IMR-90 (cell line): ENCODE data around the gene CXCL11. TPM values are rescaled to one million over a fixed set of nuclear protein-coding genes. Genes with fewer than 3 reads are reported as not detected.

Source experiments
- ATAC-seq: fragments of 200-7000 bp; cut with Tn5 transposase; 2 replicates; pipeline ENCODE4 v1.9.1; 2020; ENCODE audit warnings: low read depth, mild to moderate bottlenecking, moderate library complexity
- BruUV-seq: library from RNA; stranded (reverse); fragments of 400-500 nt; replicated peaks from 2 replicates; lab custom pipeline; 2021; lab: Mats Ljungman, UMichigan
- CTCF ChIA-PET: fragments of 300-600 bp; formaldehyde crosslinking; extraction: SDS; loops from one replicate; lab custom pipeline; 2021; ENCODE audit warnings: antibody characterized with exemption; lab: Yijun Ruan, JAX
- POLR2A ChIA-PET: fragments of 300-600 bp; sonication (Branson Sonifier 250); formaldehyde crosslinking; loops from one replicate; lab custom pipeline; 2022; ENCODE audit warnings: antibody characterized with exemption; ENCODE audit not compliant: unreplicated experiment; lab: Charles Lee
- DNase-seq: peaks from one replicate; pipeline ENCODE4 v3.0.0; 2013
- H2AFZ ChIP-seq: replicated peaks from 2 replicates; pipeline ENCODE3; 2013; ENCODE audit warnings: low read length, mild to moderate bottlenecking; ENCODE audit not compliant: poor library complexity
- H2AK5ac ChIP-seq: 2 replicates; pipeline ENCODE4 v1.6.1; 2013; ENCODE audit warnings: low read depth, low read length, inconsistent platforms
- H2AK9ac ChIP-seq: replicated peaks from 2 replicates; pipeline ENCODE3; 2013; ENCODE audit warnings: mild to moderate bottlenecking, low read depth, low read length, moderate library complexity; ENCODE audit not compliant: poor library complexity
- H2BK120ac ChIP-seq: 2 replicates; pipeline ENCODE4 v1.6.1; 2013; ENCODE audit warnings: low read depth, low read length, inconsistent platforms
- H2BK15ac ChIP-seq: 3 replicates; pipeline ENCODE4 v1.6.1; 2013; ENCODE audit warnings: low read depth, low read length, inconsistent platforms
- H2BK20ac ChIP-seq: 2 replicates; pipeline ENCODE4 v1.6.1; 2013; ENCODE audit warnings: low read depth, mild to moderate bottlenecking, inconsistent platforms, low read length, moderate library complexity
- H2BK5ac ChIP-seq: 2 replicates; pipeline ENCODE4 v1.6.1; 2013; ENCODE audit warnings: mild to moderate bottlenecking, low read depth, low read length, inconsistent platforms; ENCODE audit not compliant: poor library complexity, severe bottlenecking
- H3K14ac ChIP-seq: replicated peaks from 2 replicates; pipeline ENCODE4 v1.6.1; 2013; ENCODE audit warnings: low read depth, low read length, inconsistent platforms
- H3K18ac ChIP-seq: 2 replicates; pipeline ENCODE4 v1.6.1; 2013; ENCODE audit warnings: low read depth, low read length, control low read depth
- H3K23ac ChIP-seq: 2 replicates; pipeline ENCODE4 v1.6.1; 2013; ENCODE audit warnings: low read depth, low read length, inconsistent platforms
- H3K27ac ChIP-seq: 2 replicates; pipeline ENCODE4 v1.5.1; 2013; ENCODE audit warnings: mild to moderate bottlenecking, control low read depth, low read length; ENCODE audit not compliant: insufficient read depth
- H3K27me3 ChIP-seq: 2 replicates; pipeline ENCODE4 v1.6.1; 2013; ENCODE audit warnings: low read length; ENCODE audit not compliant: control insufficient read depth, insufficient read depth
- H3K36me3 ChIP-seq: 2 replicates; pipeline ENCODE4 v1.6.1; 2013; ENCODE audit warnings: low read length, mixed read lengths; ENCODE audit not compliant: control insufficient read depth, insufficient read depth
- H3K4ac ChIP-seq: 2 replicates; pipeline ENCODE4 v1.6.1; 2013; ENCODE audit warnings: low read depth, low read length, inconsistent platforms
- H3K4me1 ChIP-seq: 2 replicates; pipeline ENCODE4 v1.6.1; 2013; ENCODE audit warnings: low read length, mixed read lengths; ENCODE audit not compliant: control insufficient read depth, insufficient read depth
- H3K4me2 ChIP-seq: 2 replicates; pipeline ENCODE4 v1.6.1; 2013; ENCODE audit warnings: low read depth, mild to moderate bottlenecking, control low read depth, low read length, moderate library complexity
- H3K4me3 ChIP-seq: 2 replicates; pipeline ENCODE4 v1.5.1; 2013; ENCODE audit warnings: low read depth, mild to moderate bottlenecking, control low read depth, low read length, moderate library complexity; ENCODE audit not compliant: insufficient read depth
- H3K56ac ChIP-seq: 2 replicates; pipeline ENCODE4 v1.6.1; 2013; ENCODE audit warnings: low read length, inconsistent platforms; ENCODE audit not compliant: insufficient read depth; ENCODE audit errors: extremely low read depth
- H3K79me1 ChIP-seq, 2 experiments: 2 replicates each; pipeline ENCODE4 v1.6.1; 2013; ENCODE audit warnings: low read length in 2 of 2, inconsistent platforms in 1 of 2, low read depth in 1 of 2
- H3K9ac ChIP-seq: 2 replicates; pipeline ENCODE4 v1.6.1; 2013; ENCODE audit warnings: low read depth, low read length, control low read depth
- H3K9me1 ChIP-seq: 2 replicates; pipeline ENCODE4 v1.6.1; 2013; ENCODE audit warnings: low read length, inconsistent platforms; ENCODE audit not compliant: insufficient read depth
- H3K9me3 ChIP-seq: 2 replicates; pipeline ENCODE4 v1.6.1; 2013; ENCODE audit warnings: low read length; ENCODE audit not compliant: control insufficient read depth, insufficient read depth
- H4K20me1 ChIP-seq: 2 replicates; pipeline ENCODE4 v1.6.1; 2013; ENCODE audit warnings: low read length, inconsistent platforms; ENCODE audit not compliant: insufficient read depth
- H4K5ac ChIP-seq: 2 replicates; pipeline ENCODE4 v1.6.1; 2013; ENCODE audit warnings: mild to moderate bottlenecking, low read depth, low read length, control low read depth
- H4K8ac ChIP-seq, 2 experiments: 2 replicates each; pipeline ENCODE4 v1.6.1; 2013; ENCODE audit warnings: low read depth in 2 of 2, low read length in 2 of 2, control low read depth in 1 of 2, inconsistent platforms in 1 of 2
- H4K91ac ChIP-seq: 2 replicates; pipeline ENCODE4 v1.6.1; 2013; ENCODE audit warnings: low read depth, low read length, inconsistent platforms; ENCODE audit not compliant: insufficient read depth
- CHD1 ChIP-seq: IDR thresholded peaks from 2 replicates; pipeline ENCODE4 v1.6.1; 2012; ENCODE audit warnings: low read depth, low read length, improper control_type of control experiment
- CTCF ChIP-seq: conservative IDR thresholded peaks from 2 replicates; pipeline ENCODE4 v1.5.1; 2012; ENCODE audit warnings: mild to moderate bottlenecking, low read depth, low read length, improper control_type of control experiment
- RAD21 ChIP-seq: IDR thresholded peaks from 2 replicates; pipeline ENCODE4 v1.6.1; 2012; ENCODE audit warnings: low read length, improper control_type of control experiment
- SMC3 ChIP-seq: fragments of 150-350 bp; IDR thresholded peaks from 2 replicates; pipeline ENCODE4 v1.6.1; 2016; ENCODE audit warnings: low read depth, mild to moderate bottlenecking, antibody characterized with exemption, low read length, moderate library complexity
- WGBS, 2 experiments: methylation state at CpG; one replicate each; pipeline versions ENCODE4 v1.1.5 to v1.1.7; 2013; ENCODE audit warnings: missing lambda C conversion rate in 2 of 2; ENCODE audit not compliant: insufficient read length in 1 of 2; ENCODE audit errors: extremely low coverage in 2 of 2; 5-methylcytosine and 5-hydroxymethylcytosine counted together
- dilution Hi-C: fragments of 300-500 bp; cut with HindIII; formaldehyde crosslinking; loops from one replicate; pipeline ENCODE4 v1.14.3; 2018; ENCODE audit warnings: low sequenced_read_pairs; ENCODE audit not compliant: unreplicated experiment
- in situ Hi-C: fragments of 300-500 bp; cut with MboI; formaldehyde crosslinking; loops from 3 replicates; pipeline ENCODE4 v1.14.3; 2019; ENCODE audit warnings: low sequenced_read_pairs, inconsistent platforms, mixed read lengths
- intact Hi-C: fragments of 100-400 bp; cut with micrococcal nuclease; formaldehyde crosslinking; loops from 2 replicates; pipeline ENCODE4 v1.10.0; 2022
- polyA plus RNA-seq, 3 experiments: library from polyadenylated mRNA; depleted of rRNA; stranded (reverse); fragments of >200 nt; gene quantifications; 2 replicates each; pipeline ENCODE4 v1.2.3, GENCODE V29; 2012; ENCODE audit warnings: low replicate concordance in 1 of 3
- total RNA-seq: library from RNA; depleted of rRNA; stranded (reverse); fragments of >200 nt; gene quantifications from 2 replicates; pipeline ENCODE4 v1.2.3, GENCODE V29; 2012

CXCL11 gene
- total and polyA plus RNA-seq, 2 of the 4 experiments (the other 2 are of a cell fraction): under 0.01 TPM; not detected in 1

- no peak overlapping the region for H4K91ac ChIP-seq
- TF ChIP-seq CHD1 (no peak; the same call in 1 of the 2 replicates), CTCF (peak; percentile 72), RAD21 (peak; percentile 79), SMC3 (peak; percentile 87)
- H3K14ac ChIP-seq: no peak overlapping the region
- ATAC-seq (peak; percentile 59), DNase-seq (peak; percentile 65)
- BruUV-seq: no TSS peak
- peak overlapping the region; percentile 61; the same call in 1 of the 2 replicates for H4K5ac ChIP-seq
- H3K4me2 ChIP-seq: no peak overlapping the region
- no peak overlapping the region for H3K9ac ChIP-seq
- H3K36me3 ChIP-seq: no peaks in the 10 kb centered on the region
- H3K4me1 ChIP-seq: peaks cover 3% of the 10 kb centered on the region; the same call in 1 of the 2 replicates
- dilution Hi-C loops (no loop called here), in situ Hi-C loops (loop anchor here (5.0 kb wide), 1 partner anchor 72 kb away; no protein-coding TSS in a partner anchor), intact Hi-C loops (loop anchor here (1.0 kb wide), 1 partner anchor 72 kb away; no protein-coding TSS in a partner anchor)
- H2AK5ac ChIP-seq: no peak overlapping the region
- no peak overlapping the region for H2BK5ac ChIP-seq
- no peaks in the 10 kb centered on the region for H3K9me1 ChIP-seq
- H3K27ac ChIP-seq: peak overlapping the region; percentile 50; the same call in 1 of the 2 replicates
- ChIA-PET CTCF (interaction anchor here (0.6 to 1.7 kb wide), 15 partner anchors 13 to 383 kb away, joined by 3 to 13 read pairs (median 5); partner anchors contain the start of gene ART3), POLR2A (no interaction called here)
- H3K18ac ChIP-seq: peak overlapping the region; percentile 61; the same call in 1 of the 2 replicates
- H3K4ac ChIP-seq: no peak overlapping the region
- no peaks in the 10 kb centered on the region for H4K20me1 ChIP-seq
- no peak overlapping the region for H3K23ac ChIP-seq
- no peak overlapping the region for H3K4me3 ChIP-seq
- peak overlapping the region; percentile 64 to 71; a peak in 1 of 4 replicates for H4K8ac ChIP-seq
- H2AFZ ChIP-seq: no peak overlapping the region
- H2BK20ac ChIP-seq: no peak overlapping the region
- no peaks in the 10 kb centered on the region for H3K9me3 ChIP-seq
- H3K56ac ChIP-seq: no peak overlapping the region
- H3K79me1 ChIP-seq: no peaks in the 10 kb centered on the region
- WGBS, 2 experiments: no CpG with 5 or more reads among the region's 5 CpGs
- H3K27me3 ChIP-seq: no peaks in the 10 kb centered on the region
- H2AK9ac ChIP-seq: no peak overlapping the region
- H2BK120ac ChIP-seq: peak overlapping the region; percentile 67; the same call in 1 of the 2 replicates
- H2BK15ac ChIP-seq: no peak overlapping the region
Observed at GRCh38 chr4:75995727-75996126, 40.1 kb downstream of the CXCL11 start.
